NOMO-1 (cell line): ENCODE data around the gene ETV6.

Experiments used
- DNase-seq, 2 experiments: peaks; one replicate each; lab custom pipeline; 2025; ENCODE audit not compliant: unreplicated experiment in 2 of 2; lab: John Stamatoyannopoulos, UW

Gene ETV6

GRCh38 chr12:11821386-11822080, 172.1 kb downstream of the ETV6 start:
- no peak for DNase-seq

- no peak for DNase-seq
Observed at GRCh38 chr12:11822081-11822834, 172.8 kb downstream of the ETV6 start.

- no peak for DNase-seq
Observed at GRCh38 chr12:11823043-11823442, 173.6 kb downstream of the ETV6 start.

DNA sequence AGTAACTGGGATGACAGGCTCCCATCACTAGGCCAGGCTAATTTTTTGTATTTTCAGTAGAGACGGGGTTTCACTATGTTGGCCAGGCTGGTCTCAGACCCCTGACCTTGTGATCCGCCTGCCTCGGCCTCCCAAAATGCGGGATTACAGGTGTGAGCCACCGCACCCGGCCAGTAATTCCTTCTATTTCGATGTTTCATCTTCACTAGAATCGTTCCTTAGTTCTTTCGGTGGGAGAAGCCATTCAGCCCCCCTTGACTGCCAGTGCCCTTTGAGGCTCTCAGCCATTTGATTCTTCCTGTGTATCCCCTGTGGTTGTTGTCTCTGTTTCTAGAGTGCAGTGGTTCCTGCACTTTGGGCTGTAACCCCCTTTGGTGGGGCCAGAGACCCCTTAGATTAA, 174.1 kb downstream of the ETV6 start:
- DNase-seq: no peak

DNA sequence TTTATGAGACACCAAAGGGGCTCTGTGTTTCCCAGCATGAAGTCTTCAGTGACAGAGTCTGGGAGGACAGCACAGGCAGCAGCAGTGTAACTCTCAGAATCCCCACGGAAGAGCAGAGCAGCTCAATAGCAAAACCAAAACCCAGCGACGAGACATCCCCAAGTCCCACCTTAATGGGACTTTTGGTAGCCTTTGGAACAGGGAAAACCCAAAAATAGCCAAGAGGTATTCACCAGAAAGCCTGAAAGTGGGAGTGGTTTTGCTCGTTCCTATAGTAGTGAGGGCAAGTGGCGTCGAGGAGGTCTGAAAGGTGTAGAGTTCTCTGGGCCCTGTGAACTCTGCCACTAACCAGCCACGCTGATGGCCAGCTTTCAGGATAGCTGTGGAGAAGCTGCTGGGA, 174.6 kb downstream of the ETV6 start:
- DNase-seq: no peak

DNA sequence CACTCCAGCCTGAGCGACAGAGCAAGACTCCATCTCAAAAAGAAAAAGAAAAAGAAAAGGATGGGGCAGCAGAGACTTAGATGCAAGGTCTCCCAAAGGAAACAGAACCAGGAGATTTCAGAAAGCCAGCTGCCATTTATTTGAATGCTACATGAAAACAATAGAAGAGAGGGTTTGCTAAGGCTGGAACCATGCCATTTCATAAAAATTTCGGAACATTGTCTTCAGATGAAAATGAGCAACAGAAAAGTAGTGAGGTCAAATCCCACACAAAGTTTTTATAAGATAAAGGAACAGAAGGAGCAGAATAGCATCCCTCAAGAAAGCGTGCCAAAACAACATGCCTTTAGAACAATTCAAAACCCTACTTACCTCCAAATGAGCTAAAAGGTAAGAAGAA, 175.3 kb downstream of the ETV6 start:
- no peak for DNase-seq

GRCh38 chr12:11825278-11825677, 175.8 kb downstream of the ETV6 start:
- DNase-seq: no peak

DNA sequence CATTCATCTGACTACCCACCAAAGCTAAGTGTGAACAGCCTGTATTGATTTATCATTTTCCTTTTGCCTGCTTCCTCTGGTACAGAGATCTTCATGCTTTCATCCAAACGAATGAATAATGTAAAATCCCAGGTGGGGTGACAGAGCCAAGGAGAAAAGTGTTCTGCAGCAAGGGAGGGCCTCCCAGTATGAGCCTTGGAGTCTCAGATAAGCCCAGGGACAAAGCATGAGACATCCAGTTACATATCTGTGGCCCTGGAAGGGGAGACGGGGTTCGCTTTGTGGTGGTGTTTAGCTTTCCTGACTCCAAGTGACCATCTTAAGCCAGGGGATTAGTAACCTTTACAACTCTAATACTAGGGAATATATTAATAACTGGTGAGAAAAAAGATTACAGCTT, 177.1 kb downstream of the ETV6 start:
- DNase-seq: no peak

- no peak for DNase-seq
Observed at GRCh38 chr12:11827091-11828061, 177.9 kb downstream of the ETV6 start.

GRCh38 chr12:11829764-11830194, 180.3 kb downstream of the ETV6 start:
- DNase-seq: no peak

- no peak for DNase-seq
Observed at GRCh38 chr12:11830307-11830801, 180.9 kb downstream of the ETV6 start.

- DNase-seq: no peak
Observed at GRCh38 chr12:11832093-11832492, 182.6 kb downstream of the ETV6 start.

DNA sequence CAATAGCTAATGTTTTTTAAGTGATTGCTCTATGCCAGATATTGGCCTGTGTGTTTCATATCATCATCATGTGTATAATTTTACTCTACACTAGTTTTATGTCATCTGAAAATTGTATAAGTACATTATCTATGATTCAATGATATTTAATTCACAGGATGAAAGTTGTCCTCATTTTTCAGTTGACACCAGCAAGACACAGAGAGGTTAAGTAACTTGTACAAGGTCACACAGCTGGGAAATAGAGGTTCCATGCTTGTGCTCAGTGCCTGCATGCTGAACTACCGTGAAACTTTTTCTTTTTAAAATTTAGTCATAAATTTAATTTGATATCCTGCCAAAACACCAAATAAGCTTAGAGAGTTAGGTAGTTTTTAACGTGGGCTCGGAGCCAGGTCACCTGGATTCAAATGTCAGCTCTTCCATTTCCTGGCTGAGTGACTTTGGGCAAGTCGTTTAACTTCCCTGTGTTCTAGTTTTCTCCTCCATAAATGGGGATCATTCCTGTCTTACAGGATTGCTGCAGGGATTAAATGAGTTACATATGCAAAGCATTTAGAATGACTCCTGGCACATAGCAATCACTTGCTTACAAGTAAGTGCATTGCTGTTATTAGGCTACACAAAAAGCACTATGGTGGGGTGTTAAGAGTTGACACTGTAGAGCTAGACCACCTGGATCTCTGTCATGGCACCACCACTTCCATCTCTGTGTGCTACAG, 183.9 kb downstream of the ETV6 start:
- DNase-seq: no peak

- DNase-seq: peak in 1 of 2 experiments; percentile 34
Observed at GRCh38 chr12:11834104-11834812, 184.8 kb downstream of the ETV6 start.

DNA sequence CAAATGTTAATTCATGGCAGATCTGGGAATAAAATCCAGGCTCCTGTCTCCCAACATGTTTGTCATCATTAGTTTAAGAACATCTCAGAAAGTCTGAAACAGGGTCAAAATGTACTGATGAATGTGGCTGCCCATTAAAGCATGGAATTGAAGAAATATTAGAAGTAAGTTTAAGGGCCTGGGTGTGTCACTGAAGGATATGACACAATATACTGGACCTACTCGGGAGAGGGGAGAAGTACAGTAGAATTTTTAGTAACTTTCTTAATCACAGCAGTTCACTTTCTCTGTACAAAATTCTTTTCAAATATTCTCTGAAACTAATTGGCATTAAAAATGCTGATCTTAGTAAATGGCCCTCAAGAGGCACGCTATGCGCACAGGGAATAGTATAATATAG, 185.5 kb downstream of the ETV6 start:
- DNase-seq: peak in 1 of 2 experiments; percentile 26

GRCh38 chr12:11836282-11837151, 187.0 kb downstream of the ETV6 start:
- peak; percentile 94 to 95 for DNase-seq

GRCh38 chr12:11837216-11837934, 187.9 kb downstream of the ETV6 start:
- DNase-seq: no peak

- DNase-seq: no peak
Observed at GRCh38 chr12:11838403-11838802, 188.9 kb downstream of the ETV6 start.
